ENCODE results near the gene NLRP7.
"Not testable (repeated sequence)": the region's sequence is repeated elsewhere in the genome, so short reads cannot be mapped to it uniquely, and the experiment has no call there.

Gene NLRP7

GRCh38 chr19:54947381-54947780 is at the start of gene NLRP7:
Gene NLRP7 (minus strand): TSS chr19:54947530.
- DNase-seq (ENCODE audit: low read depth in 2 of 2, low spot score in 1 of 2), result no peak

- DNase-seq (ENCODE audit: low read depth in 2 of 2, low spot score in 1 of 2), result no peak
Measured at GRCh38 chr19:54995561-54995960, 48.2 kb upstream of the NLRP7 start.

GRCh38 chr19:54989531-54989930 is 42.2 kb upstream of the NLRP7 start:
- DNase-seq (ENCODE audit: low read depth in 2 of 2, low spot score in 1 of 2), result not testable (repeated sequence)

- not testable (repeated sequence) for DNase-seq (ENCODE audit: low read depth in 2 of 2, low spot score in 1 of 2)
Measured at GRCh38 chr19:54982562-54982961, 35.2 kb upstream of the NLRP7 start.

- DNase-seq (ENCODE audit: low read depth in 2 of 2, low spot score in 1 of 2), result not testable (repeated sequence)
Measured at GRCh38 chr19:54973229-54974090, 26.1 kb upstream of the NLRP7 start.

GRCh38 chr19:54971446-54971845 is 24.1 kb upstream of the NLRP7 start:
- not testable (repeated sequence) for DNase-seq (ENCODE audit: low read depth in 2 of 2, low spot score in 1 of 2)

GRCh38 chr19:54969647-54970046 is 22.3 kb upstream of the NLRP7 start:
- DNase-seq (ENCODE audit: low read depth in 2 of 2, low spot score in 1 of 2), result no peak

GRCh38 chr19:54967611-54968010 is 20.3 kb upstream of the NLRP7 start:
- DNase-seq (ENCODE audit: low read depth in 2 of 2, low spot score in 1 of 2), result no peak

GRCh38 chr19:54965055-54965454 is 17.7 kb upstream of the NLRP7 start:
- not testable (repeated sequence) for DNase-seq (ENCODE audit: low read depth in 2 of 2, low spot score in 1 of 2)

GRCh38 chr19:54959840-54960239 is 12.5 kb upstream of the NLRP7 start:
- no peak for DNase-seq (ENCODE audit: low read depth in 2 of 2, low spot score in 1 of 2)

GRCh38 chr19:54955376-54955775 is 8.0 kb upstream of the NLRP7 start:
- DNase-seq (ENCODE audit: low read depth in 2 of 2, low spot score in 1 of 2), result no peak

- not testable (repeated sequence) for DNase-seq (ENCODE audit: low read depth in 2 of 2, low spot score in 1 of 2)
Measured at GRCh38 chr19:54953345-54953713, 6.0 kb upstream of the NLRP7 start.

- no peak for DNase-seq (ENCODE audit: low read depth in 2 of 2, low spot score in 1 of 2)
Measured at GRCh38 chr19:54952591-54953344, 5.4 kb upstream of the NLRP7 start.

- DNase-seq (ENCODE audit: low read depth in 2 of 2, low spot score in 1 of 2), result not testable (repeated sequence)
Measured at GRCh38 chr19:54950580-54950979, 3.2 kb upstream of the NLRP7 start.

GRCh38 chr19:54949412-54949811 is 2.1 kb upstream of the NLRP7 start:
- no peak for DNase-seq (ENCODE audit: low read depth in 2 of 2, low spot score in 1 of 2)

- DNase-seq (ENCODE audit: low read depth in 2 of 2, low spot score in 1 of 2), result not testable (repeated sequence)
Measured at GRCh38 chr19:54943772-54944361, 3.5 kb downstream of the NLRP7 start.

GRCh38 chr19:54939538-54939937 is 7.8 kb downstream of the NLRP7 start:
- DNase-seq (ENCODE audit: low read depth in 2 of 2, low spot score in 1 of 2), result not testable (repeated sequence)

GRCh38 chr19:54938906-54939305 is 8.4 kb downstream of the NLRP7 start:
- no peak for DNase-seq (ENCODE audit: low read depth in 2 of 2, low spot score in 1 of 2)

- DNase-seq (ENCODE audit: low read depth in 2 of 2, low spot score in 1 of 2), result no peak
Measured at GRCh38 chr19:54937926-54938325, 9.4 kb downstream of the NLRP7 start.

GRCh38 chr19:54928299-54928698 is 19.0 kb downstream of the NLRP7 start:
- no peak for DNase-seq (ENCODE audit: low read depth in 2 of 2, low spot score in 1 of 2)

- no peak for DNase-seq (ENCODE audit: low read depth in 2 of 2, low spot score in 1 of 2)
Measured at GRCh38 chr19:54923276-54923675, 24.1 kb downstream of the NLRP7 start.

- DNase-seq (ENCODE audit: low read depth in 2 of 2, low spot score in 1 of 2), result no peak
Measured at GRCh38 chr19:54921082-54921481, 26.2 kb downstream of the NLRP7 start.

Measured in stimulated activated CD8-positive, alpha-beta memory T cell treated with anti-CD3 and anti-CD28 coated beads, Interleukin-4, amount 100 ng/mL, for 1 hour (primary cell).